Kidney capillary endothelial cell (primary cell): ENCODE results near the gene ABCC6.
"Not testable (repeated sequence)": the region's sequence is repeated elsewhere in the genome, so short reads cannot be mapped to it uniquely, and the experiment has no call there.

ENCODE experiments used
- DNase-seq: peaks from one replicate; pipeline ENCODE4 v3.0.0-alpha.2; 2018; ENCODE audit warnings: low spot score

The ABCC6 gene

GRCh38 chr16:16190546-16190945 lies 32.7 kb downstream of the ABCC6 start:
- no peak for DNase-seq

GRCh38 chr16:16189842-16190241 lies 33.5 kb downstream of the ABCC6 start:
- DNase-seq: no peak

- no peak for DNase-seq
These were observed 34.5 kb downstream of the ABCC6 start for GRCh38 chr16:16188827-16189226.

- DNase-seq: no peak
These were observed 36.5 kb downstream of the ABCC6 start for GRCh38 chr16:16186820-16187219.

- no peak for DNase-seq
These were observed 38.2 kb downstream of the ABCC6 start for GRCh38 chr16:16185095-16185494.

- DNase-seq: no peak
These were observed 38.7 kb downstream of the ABCC6 start for GRCh38 chr16:16184594-16184993.

- no peak for DNase-seq
These were observed 39.7 kb downstream of the ABCC6 start for GRCh38 chr16:16183562-16183961.

- DNase-seq: no peak
These were observed 40.4 kb downstream of the ABCC6 start for GRCh38 chr16:16182918-16183317.

- DNase-seq: not testable (repeated sequence)
These were observed 41.5 kb downstream of the ABCC6 start for GRCh38 chr16:16181748-16182147.

GRCh38 chr16:16178455-16179162 lies 44.7 kb downstream of the ABCC6 start:
- DNase-seq: no peak

GRCh38 chr16:16176328-16176727 lies 47.0 kb downstream of the ABCC6 start:
- DNase-seq: no peak

GRCh38 chr16:16175296-16175695 lies 48.0 kb downstream of the ABCC6 start:
- DNase-seq: no peak

- DNase-seq: no peak
These were observed 50.3 kb downstream of the ABCC6 start for GRCh38 chr16:16172991-16173390.

GRCh38 chr16:16171332-16171919 lies 51.9 kb downstream of the ABCC6 start:
- no peak for DNase-seq

- no peak for DNase-seq
These were observed 53.7 kb downstream of the ABCC6 start for GRCh38 chr16:16169615-16170014.

- no peak for DNase-seq
These were observed 54.9 kb downstream of the ABCC6 start for GRCh38 chr16:16168431-16168830.

- DNase-seq: no peak
These were observed 55.4 kb downstream of the ABCC6 start for GRCh38 chr16:16167927-16168326.

- no peak for DNase-seq
These were observed 56.3 kb downstream of the ABCC6 start for GRCh38 chr16:16166949-16167348.

- no peak for DNase-seq
These were observed 57.2 kb downstream of the ABCC6 start for GRCh38 chr16:16166085-16166484.

GRCh38 chr16:16164243-16164642 lies 59.1 kb downstream of the ABCC6 start:
- no peak for DNase-seq

- no peak for DNase-seq
These were observed 59.7 kb downstream of the ABCC6 start for GRCh38 chr16:16163571-16163970.

- no peak for DNase-seq
These were observed 60.2 kb downstream of the ABCC6 start for GRCh38 chr16:16163109-16163508.

GRCh38 chr16:16162591-16162990 lies 60.7 kb downstream of the ABCC6 start:
- no peak for DNase-seq

- DNase-seq: not testable (repeated sequence)
These were observed 61.5 kb downstream of the ABCC6 start for GRCh38 chr16:16161840-16162239.
